UCSD-AML1 (cell line): ENCODE data around the gene CELA2B.
"Not testable (repeated sequence)": the region's sequence is repeated elsewhere in the genome, so short reads cannot be mapped to it uniquely, and the experiment has no call there.

Experiments used
- DNase-seq: peaks from one replicate; lab custom pipeline; 2025; ENCODE audit not compliant: unreplicated experiment; lab: John Stamatoyannopoulos, UW

Gene CELA2B

DNA sequence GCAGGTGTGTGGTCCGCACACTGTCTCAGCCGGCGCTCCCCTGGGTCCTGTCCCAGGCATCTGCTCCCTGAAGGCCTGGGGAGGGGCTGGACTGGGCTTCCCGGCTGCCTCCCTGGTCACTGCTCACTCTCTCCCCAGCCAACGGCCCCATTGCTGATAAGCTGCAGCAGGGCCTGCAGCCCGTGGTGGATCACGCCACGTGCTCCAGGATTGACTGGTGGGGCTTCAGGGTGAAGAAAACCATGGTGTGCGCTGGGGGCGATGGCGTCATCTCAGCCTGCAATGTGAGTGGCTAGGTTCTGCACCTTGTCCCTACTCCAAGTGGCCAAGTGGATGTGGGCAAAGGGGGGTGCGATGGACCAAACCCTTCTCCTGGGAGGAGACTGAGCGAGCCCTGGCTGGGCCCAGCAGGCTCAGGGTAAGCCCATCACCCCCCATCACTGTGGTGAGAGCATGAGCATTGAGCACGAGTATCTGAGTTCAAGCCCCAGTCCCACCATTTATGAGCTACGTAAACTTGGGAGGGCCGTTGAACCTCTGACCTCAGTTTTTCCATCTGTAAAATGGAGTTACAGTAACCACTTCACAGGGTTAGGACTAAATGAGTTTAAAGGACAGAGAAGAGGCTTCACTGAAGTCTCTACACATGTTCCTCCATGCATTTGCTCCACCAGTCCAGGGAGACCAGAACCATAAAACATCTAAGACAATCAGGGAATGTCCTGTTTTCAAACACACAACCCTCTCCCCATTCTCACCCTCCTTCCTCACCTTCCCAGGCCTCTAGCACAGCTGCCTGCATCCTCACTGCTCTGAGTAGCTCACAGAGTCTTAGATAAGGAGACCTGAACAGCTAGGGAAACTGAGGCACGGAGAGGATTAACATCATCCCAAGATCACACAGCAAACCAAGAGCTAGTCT lies 31.2 kb upstream of the CELA2B start:
- no peak for DNase-seq

DNA sequence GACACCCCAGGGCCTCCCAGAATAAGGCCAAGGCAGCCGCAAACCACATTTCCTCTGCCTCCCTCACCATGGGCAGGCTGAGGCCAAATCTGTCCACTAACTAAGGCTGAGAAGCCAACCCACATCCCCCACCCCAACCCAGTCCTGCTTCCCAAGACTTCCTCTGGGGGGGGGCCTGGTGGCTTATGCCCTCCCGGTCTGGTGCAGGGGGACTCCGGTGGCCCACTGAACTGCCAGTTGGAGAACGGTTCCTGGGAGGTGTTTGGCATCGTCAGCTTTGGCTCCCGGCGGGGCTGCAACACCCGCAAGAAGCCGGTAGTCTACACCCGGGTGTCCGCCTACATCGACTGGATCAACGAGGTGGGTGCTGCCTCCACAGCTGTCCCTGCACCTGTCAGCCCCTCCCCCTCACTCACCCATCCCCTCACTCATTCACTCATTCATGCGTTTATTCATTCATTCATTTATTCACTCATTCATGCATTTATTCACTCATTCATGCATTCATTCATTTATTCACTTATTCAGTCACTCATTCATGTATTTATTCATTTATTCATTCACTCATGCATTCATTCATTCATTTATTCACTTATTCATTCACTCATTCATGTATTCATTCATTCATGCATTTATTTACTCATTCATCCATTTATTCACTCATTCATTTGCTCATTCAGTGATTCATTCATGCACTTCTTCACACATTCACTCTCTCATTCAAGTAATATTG lies 30.3 kb upstream of the CELA2B start:
- peak; percentile 65 for DNase-seq

DNA sequence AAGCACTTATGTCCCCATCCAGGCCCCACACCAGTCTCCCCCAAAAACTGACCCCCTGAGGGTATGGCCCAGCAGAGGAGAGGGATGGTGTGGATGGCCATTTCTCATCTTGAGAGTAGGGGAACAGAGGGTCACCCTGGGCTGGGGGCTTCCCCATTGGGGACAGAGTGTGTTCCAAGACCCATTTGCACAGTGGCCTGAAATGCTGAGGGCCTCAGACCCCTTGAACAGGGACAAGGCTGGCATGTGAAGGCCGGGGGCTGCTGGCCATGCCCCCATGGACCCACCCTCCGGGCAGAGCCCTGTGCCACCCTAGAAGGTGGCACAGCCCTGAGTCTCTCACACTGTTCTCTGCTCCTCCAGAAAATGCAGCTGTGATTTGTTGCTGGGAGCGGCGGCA lies 29.7 kb upstream of the CELA2B start:
- no peak for DNase-seq

DNA sequence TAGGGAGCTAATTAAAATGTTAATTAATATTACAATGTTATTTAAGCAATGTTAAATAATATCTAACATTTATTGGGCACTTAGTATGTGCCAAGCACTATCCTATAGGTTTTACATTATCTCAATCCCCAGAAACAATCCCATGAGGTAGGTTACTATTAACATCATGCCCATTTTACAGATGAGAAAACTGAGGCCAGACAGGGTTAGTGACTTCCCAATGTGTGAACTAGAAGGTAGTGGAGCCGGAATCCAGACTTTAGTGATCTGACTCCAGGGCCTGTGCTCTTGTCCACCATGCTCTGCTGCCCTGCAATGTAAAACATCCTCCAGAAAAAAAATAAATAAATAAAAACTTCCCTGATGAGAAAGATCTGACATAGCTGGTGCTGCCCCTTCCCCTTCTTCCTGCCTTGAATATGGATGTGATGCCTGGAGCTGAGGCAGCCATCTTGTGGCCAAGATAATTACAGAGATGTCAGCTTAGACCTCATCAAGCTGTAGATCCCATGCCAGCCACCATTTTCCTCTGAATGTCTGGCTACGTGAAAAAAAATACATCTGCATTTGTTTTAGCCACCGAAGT lies 26.9 kb upstream of the CELA2B start:
- DNase-seq = no peak

DNA sequence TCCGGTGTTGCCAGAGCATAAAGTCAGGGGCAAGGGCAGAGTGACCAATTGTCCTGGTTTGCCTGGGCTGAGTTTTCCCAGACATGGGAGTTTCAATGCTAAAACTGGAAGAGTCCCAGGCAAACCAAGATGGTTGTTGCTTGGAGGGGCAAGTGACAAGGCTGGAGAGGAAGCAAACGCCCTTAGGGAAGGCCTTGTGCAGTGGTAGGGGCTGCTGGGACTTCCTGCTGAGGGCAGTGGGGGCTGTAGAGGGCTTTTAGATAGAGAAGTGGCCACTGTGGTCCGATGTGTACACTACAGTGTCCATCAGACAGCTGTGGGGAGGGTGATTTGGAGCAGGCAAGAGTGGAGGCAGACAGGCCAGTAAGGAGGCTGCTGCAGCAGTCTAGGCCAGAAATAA lies 26.3 kb upstream of the CELA2B start:
- DNase-seq = no peak

DNA sequence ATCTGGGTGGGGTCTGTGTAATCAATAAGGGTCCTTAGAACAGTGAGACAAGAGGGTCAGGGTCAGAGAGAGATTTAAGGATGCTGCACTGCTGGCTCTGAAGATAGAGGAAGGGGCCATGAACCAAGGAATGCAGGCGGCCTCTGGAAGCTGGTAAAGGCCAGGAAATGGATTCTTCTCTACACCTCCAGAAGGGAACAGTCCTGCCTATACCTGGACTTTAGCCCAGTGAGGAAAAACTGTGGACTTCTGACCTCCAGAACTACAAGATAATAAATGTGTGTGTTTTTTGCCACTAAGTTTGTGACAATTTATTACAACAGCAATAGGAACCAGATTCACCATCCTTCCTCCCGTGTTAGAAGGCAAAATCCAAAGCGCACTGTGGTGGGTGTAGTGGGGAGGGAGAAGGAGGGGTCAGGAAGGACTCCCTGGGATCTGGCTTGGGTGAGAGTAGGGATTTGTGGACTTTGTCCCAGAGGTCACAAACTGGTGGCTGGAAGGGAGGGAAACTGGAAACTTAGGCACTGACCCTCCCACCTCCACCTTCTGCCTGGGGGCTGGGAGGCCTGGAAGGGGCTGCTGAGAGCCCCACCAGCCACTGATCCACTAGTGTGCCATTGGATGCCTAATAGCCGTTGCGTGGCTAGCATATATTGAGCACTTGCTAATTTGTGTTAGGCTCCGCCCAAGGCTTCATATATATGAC lies 24.7 kb upstream of the CELA2B start:
- DNase-seq = no peak

DNA sequence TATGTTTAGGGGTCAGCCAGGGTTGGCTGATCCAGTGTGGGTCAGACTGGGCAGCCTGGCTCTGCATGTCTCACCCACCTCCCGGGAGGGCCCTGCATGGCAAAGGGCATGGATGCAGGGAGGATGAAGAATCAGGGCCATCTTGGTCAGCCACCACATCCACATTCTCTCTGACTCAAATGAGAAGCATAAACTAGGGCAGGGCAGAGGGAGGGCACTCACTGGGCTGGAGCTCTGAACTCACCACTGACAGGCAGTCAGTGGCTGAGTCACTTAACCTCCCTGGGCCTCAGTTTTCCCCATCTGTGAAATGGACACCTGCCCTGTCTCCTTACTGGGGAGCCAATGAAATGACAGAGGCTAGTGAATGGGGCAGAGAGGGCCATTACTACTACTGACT lies 23.7 kb upstream of the CELA2B start:
- no peak for DNase-seq

DNA sequence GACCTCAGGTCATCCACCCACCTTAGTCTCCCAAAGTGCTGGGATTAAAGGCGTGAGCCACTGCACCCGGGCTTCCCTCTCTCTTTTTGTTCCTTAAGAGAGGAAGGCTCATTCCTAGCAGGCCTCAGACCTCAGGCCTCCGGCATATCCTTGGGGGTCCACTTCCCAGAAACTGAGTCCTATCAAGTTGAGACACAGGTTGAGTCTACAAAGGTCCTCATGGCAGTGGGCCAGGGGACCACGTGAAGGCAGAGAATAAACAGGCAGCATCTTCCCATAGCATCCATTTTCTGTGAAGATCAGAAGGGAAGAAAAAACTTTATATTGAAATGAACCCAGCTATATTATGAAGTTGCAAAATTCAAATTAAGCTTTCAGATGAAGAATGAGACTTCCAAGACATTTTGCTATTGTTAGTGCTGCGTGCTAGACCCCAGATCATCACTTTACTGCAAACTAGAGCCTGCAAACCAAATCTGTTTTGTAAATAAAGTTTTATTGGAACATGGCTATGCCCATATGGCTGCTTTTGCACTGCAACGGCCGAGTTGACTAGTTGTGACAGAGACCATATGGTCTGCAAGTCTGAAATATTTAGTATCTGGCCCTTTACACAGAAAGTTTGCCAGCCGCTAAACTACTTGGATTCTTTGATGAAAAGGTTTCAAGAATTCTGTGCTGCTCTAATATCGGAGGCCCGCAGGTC lies 22.9 kb upstream of the CELA2B start:
- DNase-seq = no peak

DNA sequence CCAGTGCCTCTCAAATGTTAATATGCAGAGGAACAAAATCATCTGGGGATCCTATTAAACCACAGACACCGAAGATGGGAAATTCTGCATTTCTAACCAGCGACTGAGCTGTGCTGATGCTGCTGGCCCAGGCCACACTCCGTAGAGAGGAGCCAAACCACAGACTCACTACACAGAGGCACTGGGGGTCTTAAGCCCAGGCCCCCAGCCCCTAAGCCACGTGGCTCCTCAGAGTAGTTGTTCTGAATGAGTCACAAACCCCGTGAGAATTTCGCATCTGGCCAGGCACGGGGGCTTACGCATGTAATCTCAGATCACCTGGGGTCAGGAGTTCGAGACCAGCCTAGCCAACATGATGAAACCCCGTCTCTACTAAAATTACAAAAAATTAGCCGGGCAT lies 22.2 kb upstream of the CELA2B start:
- no peak for DNase-seq

DNA sequence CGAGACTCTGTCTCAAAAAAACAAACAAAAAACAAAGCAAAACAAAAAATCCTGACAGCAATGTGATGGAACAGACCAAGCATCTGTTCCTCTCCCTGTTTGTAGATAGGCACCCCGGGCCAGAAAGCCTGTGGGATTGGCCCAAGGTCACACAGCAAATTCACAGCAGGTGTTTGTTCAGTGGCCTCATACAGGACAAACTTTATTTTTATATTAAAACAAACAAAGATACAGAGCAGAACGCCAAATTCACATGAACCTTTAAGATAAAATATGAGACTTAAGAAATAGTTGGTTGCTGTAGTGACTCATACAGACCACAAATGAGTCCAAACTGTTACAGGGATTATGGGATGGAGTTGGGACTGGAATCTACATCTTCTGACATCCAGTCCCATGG lies 21.6 kb upstream of the CELA2B start:
- no peak for DNase-seq

DNA sequence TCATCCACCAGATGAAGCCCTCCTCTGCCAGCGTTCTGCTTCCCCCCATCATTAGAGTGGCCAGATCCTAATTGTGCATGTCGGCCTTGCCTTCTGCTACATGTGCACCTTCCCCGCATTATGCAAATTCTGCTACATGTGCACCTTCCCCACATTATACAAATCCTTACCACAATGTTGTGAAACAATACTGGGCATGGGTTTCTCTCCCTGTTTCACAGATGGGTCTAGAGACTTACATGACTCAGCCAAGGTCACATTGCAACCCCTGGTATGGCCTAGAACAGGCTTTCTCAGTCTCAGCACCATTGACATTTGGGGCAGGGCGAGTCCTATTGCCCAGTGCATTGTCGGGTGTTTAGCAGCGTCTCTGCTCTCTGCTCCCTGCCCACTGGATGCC lies 20.4 kb upstream of the CELA2B start:
- DNase-seq = no peak

DNA sequence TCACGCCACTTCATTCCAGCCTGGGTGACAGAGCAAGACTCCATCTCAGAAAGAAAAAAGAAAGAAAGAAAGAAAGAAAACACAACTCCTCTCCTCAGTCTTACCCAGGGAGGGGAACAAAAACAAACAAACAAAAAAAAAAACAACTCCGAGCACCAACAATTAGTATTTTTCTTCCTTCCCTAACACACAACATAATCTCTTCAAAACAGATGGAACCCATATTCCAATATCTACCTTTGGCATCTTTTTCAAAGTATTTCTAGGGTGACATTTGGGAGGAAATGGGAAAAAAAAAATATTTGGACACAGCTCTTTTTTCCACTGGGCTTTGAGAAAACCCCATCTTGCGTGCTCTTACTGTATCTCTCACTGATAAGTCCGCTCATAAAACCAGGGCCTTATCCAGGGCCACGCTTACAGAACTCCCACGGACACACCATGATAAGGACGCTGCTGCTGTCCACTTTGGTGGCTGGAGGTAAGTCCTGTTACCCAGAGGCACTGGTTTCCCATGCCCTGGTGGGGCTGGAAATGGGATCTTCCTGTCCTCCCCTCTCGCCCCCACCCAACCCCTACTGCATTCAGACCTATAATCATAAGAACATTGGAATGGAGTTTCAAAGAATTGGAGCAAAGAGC lies 19.5 kb upstream of the CELA2B start, which contains the start of gene CELA2A:
TSS of gene CELA2A (plus strand) at position 420 of the 642 bp plus-strand sequence. CDS start at position 442, 22 bp downstream.
- no peak for DNase-seq

DNA sequence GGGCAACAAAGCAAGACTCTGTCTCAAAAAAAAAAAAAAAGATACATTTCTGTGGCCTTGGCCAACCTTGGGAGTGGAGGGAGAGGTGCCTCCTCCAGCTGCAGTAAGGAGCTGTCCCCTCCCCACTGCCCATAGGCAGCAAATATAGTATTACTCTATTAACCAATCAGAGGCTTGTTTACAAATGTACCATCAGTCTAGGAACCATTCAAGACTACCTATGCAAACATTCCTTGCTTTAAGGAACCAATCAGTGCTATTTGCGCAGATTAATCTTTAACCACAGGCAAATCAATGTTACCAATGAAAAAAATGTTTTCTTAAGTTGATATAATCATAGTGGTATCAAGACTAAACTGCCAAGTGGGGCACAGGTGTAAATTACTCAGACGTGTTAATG lies 18.3 kb upstream of the CELA2B start:
- no peak for DNase-seq

DNA sequence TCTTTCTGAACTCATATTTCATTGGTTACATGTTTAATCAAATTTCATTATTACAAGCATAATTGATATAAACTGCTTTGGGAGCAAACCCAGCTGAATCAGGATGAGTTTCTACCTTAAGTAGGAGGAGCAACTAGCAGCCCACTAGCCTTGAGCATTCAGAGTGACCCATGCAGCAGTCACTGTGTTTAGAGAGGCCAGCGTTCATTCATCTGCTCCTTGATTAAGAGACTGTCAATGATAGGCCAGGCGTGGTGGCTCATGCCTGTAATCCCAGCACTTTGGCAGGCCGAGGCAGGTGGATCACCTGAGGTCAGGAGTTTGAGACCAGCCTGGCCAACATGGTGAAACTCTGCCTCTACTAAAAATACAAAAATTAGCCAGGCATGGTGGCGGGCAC lies 17.5 kb upstream of the CELA2B start:
- not testable (repeated sequence) for DNase-seq

DNA sequence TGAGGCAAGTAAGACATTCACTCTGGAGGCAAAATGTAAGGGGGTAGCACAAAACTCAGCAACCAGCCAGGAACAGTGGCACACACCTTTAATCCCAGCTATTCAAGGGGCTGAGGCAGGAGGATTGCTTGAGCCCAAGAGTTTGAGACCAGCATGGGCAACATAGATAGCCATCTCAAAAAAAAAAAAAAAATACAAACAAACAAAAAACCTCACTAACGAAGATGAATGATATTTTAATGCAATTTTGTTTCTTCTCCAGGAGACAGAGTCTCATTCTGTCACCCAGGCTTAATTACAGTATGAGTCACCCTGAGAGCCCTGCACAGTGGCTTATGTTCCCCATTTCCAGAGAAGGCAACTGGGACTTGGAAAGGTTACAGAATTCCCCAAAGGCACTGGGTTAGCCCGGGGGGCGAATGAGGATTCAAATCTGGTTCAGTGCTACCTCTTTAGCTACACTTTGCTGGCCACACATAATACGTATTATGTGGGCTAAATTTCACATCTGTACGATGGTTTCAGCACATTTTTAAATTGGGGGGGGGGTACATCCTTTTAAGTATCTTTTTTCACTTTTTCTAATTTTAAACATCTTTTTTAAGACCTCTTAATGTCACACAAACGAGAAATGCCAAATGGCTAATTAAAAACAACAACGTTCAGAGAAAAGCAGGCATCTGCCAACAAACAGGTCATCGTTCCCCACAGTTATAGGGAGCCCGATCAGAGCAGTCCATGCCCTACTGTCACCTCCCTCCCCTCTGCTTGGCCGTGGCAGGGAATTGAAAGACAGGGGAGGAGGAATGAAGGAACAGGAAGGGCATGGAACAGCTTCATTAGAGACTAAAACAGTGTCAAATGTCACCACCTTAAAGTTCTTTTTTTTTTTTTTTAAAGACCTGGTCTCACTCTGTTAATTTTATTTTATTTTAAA lies 15.9 kb upstream of the CELA2B start:
- DNase-seq = no peak

DNA sequence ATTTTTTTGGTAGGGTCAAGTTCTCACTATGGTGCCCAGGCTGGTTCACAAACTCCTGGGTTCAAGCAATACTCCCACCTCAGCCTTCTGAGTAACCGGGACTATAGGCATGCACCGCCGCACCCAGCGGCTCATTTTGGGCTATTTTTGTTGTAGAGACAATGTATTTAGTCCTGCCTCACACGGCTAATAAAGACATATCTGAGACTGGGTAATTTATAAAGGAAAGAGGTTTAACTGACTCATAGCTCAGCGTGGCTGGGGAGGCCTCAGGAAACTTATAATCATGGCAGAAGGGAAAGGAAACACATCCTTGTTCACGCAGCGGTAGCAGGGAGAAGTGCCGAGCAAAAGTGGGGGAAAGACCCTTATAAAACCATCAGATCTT lies 15.2 kb upstream of the CELA2B start:
- no peak for DNase-seq

DNA sequence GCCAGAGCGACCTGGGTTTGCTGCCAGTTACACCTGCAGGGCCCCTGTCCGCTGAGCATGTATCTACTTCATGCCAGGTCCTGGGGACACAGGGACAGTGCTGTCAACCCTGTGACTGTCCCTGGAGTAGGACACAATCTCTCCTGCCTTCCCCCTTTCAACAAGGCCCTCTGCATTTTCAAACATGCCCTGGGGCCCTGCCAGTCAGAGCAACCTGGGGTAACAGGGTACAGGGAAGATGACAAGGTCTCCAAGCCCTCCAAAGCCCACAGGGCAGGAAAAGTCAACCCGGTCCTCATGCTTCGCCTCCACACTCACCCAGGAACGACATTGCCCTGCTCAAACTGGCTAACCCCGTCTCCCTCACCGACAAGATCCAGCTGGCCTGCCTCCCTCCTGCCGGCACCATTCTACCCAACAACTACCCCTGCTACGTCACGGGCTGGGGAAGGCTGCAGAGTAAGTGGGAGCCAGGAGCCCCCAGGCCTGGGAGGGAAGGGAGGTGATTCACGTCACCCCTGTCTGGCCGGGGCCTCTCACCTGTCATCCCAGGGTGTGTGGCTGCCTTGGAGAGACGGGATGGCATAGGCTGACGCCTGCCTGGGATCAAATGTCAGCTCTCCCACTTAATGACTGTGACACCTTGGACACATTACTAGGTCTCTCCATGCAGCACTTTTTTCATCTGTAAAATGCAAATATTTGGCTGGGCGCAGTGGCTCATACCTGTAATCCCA lies 12.7 kb upstream of the CELA2B start:
- DNase-seq = not testable (repeated sequence)

DNA sequence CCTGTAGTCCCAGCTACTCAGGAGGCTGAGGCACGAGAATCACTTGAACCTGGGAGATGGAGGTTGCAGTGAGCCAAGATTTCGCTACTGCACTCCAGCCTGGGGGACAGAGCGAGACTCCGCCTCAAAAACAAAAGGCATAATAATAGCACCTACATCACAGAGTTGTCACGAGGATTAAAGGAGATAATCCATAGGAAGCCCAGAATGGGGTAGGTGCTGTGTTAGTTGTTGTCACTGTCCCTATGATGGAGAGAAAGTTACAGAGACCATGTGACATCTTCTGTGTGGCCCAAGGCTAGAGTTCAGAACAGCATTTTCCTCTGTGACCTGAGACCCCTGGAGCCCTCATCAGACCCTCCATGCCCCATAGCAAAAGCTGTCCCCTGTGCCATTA lies 12.0 kb upstream of the CELA2B start:
- not testable (repeated sequence) for DNase-seq
